ENCODE results near the gene TMBIM1. TPM values are rescaled to one million over a fixed set of nuclear protein-coding genes. Genes with fewer than 3 reads are reported as not detected.

Gene TMBIM1
- total RNA-seq, 1 experiment from 2014 or later: 91.0 TPM

- Histone ChIP-seq H3K4me3 (replicated peaks in 1 of 2; ENCODE audit: low read depth in 1 of 2, low read length in 2 of 2) (no peak overlapping the region), H3K27ac (ENCODE audit: low read depth, low read length) (no peak overlapping the region), H3K79me2 (ENCODE audit: insufficient read depth, low read length) (peaks cover 53% of the 10 kb centered on the region), H3K9me3 (ENCODE audit: control insufficient read depth in 1 of 2, insufficient read depth in 1 of 2, low read depth in 1 of 2, low read length in 2 of 2) (no peaks in the 10 kb centered on the region), H3K4me2 (ENCODE audit: low read length) (no peak overlapping the region), H3K4me1 (ENCODE audit: control insufficient read depth in 1 of 2, insufficient read depth in 2 of 2, low read length in 2 of 2) (peaks cover 16 to 33% of the 10 kb centered on the region in 2 experiments), H4K20me1 (ENCODE audit: insufficient read depth) (no peaks in the 10 kb centered on the region), H3K36me3 (ENCODE audit: control insufficient read depth in 1 of 2, insufficient read depth in 2 of 2, low read length in 2 of 2) (peaks cover 20 to 22% of the 10 kb centered on the region in 2 experiments; a peak in 3 of 4 replicates), H3K9ac (ENCODE audit: low read length) (no peak overlapping the region), H3K27me3 (ENCODE audit: insufficient read depth, low read length) (no peaks in the 10 kb centered on the region), H2AFZ (ENCODE audit: low read depth, low read length, poor library complexity, severe bottlenecking) (no peak overlapping the region), H3K9me2 (ENCODE audit: insufficient read depth) (no peaks in the 10 kb centered on the region)
- BruUV-seq (replicated peaks): no TSS peak
- POLR2A ChIA-PET: interaction anchor here (0.6 kb wide), 1 partner anchor 31 kb away, joined by 3 read pairs; no protein-coding TSS in a partner anchor
- RAD21 ChIA-PET (ENCODE audit: low non-redundant PET in 1 of 2, low total read pairs in 2 of 2, uncharacterized antibody in 2 of 2, unreplicated experiment in 2 of 2): no interaction called here
- CTCF ChIA-PET: interaction anchor here (1.1 kb wide), 1 partner anchor 9 kb away, joined by 4 read pairs; no protein-coding TSS in a partner anchor
- intact Hi-C loops (cut with micrococcal nuclease): no loop called here
- DNase-seq (ENCODE audit: low read depth, low spot score) (no peak), ATAC-seq (no peak)
- no peak for TF ChIP-seq POLR2AphosphoS5 (IDR thresholded peaks at IDR 0.05; ENCODE audit: low read depth, low read length)
- TF ChIP-seq MAX (IDR thresholded peaks at IDR 0.05): no peak
Measured at GRCh38 chr2:218282173-218282991, 9.9 kb downstream of the TMBIM1 start.

GRCh38 chr2:218281449-218281848 is 10.9 kb downstream of the TMBIM1 start:
- Histone ChIP-seq H3K27me3 (ENCODE audit: insufficient read depth, low read length) (no peaks in the 10 kb centered on the region), H2AFZ (ENCODE audit: low read depth, low read length, poor library complexity, severe bottlenecking) (no peak overlapping the region), H3K9ac (ENCODE audit: low read length) (no peak overlapping the region), H4K20me1 (ENCODE audit: insufficient read depth) (no peaks in the 10 kb centered on the region), H3K9me2 (ENCODE audit: insufficient read depth) (no peaks in the 10 kb centered on the region), H3K27ac (ENCODE audit: low read depth, low read length) (no peak overlapping the region), H3K79me2 (ENCODE audit: insufficient read depth, low read length) (peaks cover 45% of the 10 kb centered on the region), H3K9me3 (ENCODE audit: control insufficient read depth in 1 of 2, insufficient read depth in 1 of 2, low read depth in 1 of 2, low read length in 2 of 2) (no peaks in the 10 kb centered on the region), H3K4me1 (ENCODE audit: control insufficient read depth in 1 of 2, insufficient read depth in 2 of 2, low read length in 2 of 2) (peaks cover 9 to 24% of the 10 kb centered on the region in 2 experiments), H3K36me3 (ENCODE audit: control insufficient read depth in 1 of 2, insufficient read depth in 2 of 2, low read length in 2 of 2) (peaks cover 20 to 27% of the 10 kb centered on the region in 2 experiments; a peak in 3 of 4 replicates), H3K4me2 (ENCODE audit: low read length) (no peak overlapping the region), H3K4me3 (replicated peaks in 1 of 2; ENCODE audit: low read depth in 1 of 2, low read length in 2 of 2) (no peak overlapping the region)
- POLR2A ChIA-PET: interaction anchor here (0.6 kb wide), 1 partner anchor 32 kb away, joined by 3 read pairs; no protein-coding TSS in a partner anchor
- RAD21 ChIA-PET (ENCODE audit: low non-redundant PET in 1 of 2, low total read pairs in 2 of 2, uncharacterized antibody in 2 of 2, unreplicated experiment in 2 of 2): no interaction called here
- TF ChIP-seq SIN3A (IDR thresholded peaks at IDR 0.05; ENCODE audit: low read depth) (no peak), JUND (IDR thresholded peaks at IDR 0.05) (no peak)
- intact Hi-C loops (cut with micrococcal nuclease): no loop called here
- ATAC-seq (no peak), DNase-seq (ENCODE audit: low read depth, low spot score) (no peak)
- no TSS peak for BruUV-seq (replicated peaks)
- CTCF ChIA-PET: no interaction called here
